GM12864 (cell line): ENCODE results near the gene APOBEC3C.
"Not testable (repeated sequence)": the region's sequence is repeated elsewhere in the genome, so short reads cannot be mapped to it uniquely, and the experiment has no call there.

Source experiments
- DNase-seq: peaks from one replicate; pipeline ENCODE4 v3.0.0-alpha.2; 2011; ENCODE audit warnings: low read depth
- H3K4me3 ChIP-seq: 2 replicates; pipeline ENCODE4 v1.5.1; 2011; ENCODE audit warnings: mild to moderate bottlenecking, low read depth, low read length, control low read depth
- CTCF ChIP-seq: IDR thresholded peaks from 2 replicates; pipeline ENCODE4 v1.5.1; 2011; ENCODE audit warnings: low read depth, mild to moderate bottlenecking, moderate library complexity, low read length, control low read depth, inconsistent platforms; ENCODE audit errors: missing control alignments

APOBEC3C gene

GRCh38 chr22:39028281-39028680 is 14.2 kb downstream of the APOBEC3C start:
- no peak for DNase-seq
- no peak overlapping the region for H3K4me3 ChIP-seq
- no peak for TF ChIP-seq CTCF

GRCh38 chr22:39029227-39029626 is 15.2 kb downstream of the APOBEC3C start:
- no peak for TF ChIP-seq CTCF
- no peak overlapping the region for H3K4me3 ChIP-seq

GRCh38 chr22:39030705-39031104 is 16.6 kb downstream of the APOBEC3C start:
- no peak for DNase-seq
- no peak for TF ChIP-seq CTCF

More at GRCh38 chr22:39029227-39029626, 15.2 kb downstream of the APOBEC3C start:
- DNase-seq, result no peak

GRCh38 chr22:39031434-39032295 is 17.6 kb downstream of the APOBEC3C start:
- not testable (repeated sequence) for DNase-seq, H3K4me3 ChIP-seq

More at GRCh38 chr22:39030705-39031104, 16.6 kb downstream of the APOBEC3C start:
- H3K4me3 ChIP-seq, result no peak overlapping the region

GRCh38 chr22:39037071-39037470 is 23.0 kb downstream of the APOBEC3C start:
- H3K4me3 ChIP-seq, DNase-seq: not testable (repeated sequence)

GRCh38 chr22:39039306-39040126 is 25.5 kb downstream of the APOBEC3C start:
- no peak for DNase-seq
- no peak for TF ChIP-seq CTCF
- no peak overlapping the region; the same call in 1 of the 2 replicates for H3K4me3 ChIP-seq

GRCh38 chr22:39040155-39040537 is 26.1 kb downstream of the APOBEC3C start:
- not testable (repeated sequence) for DNase-seq
- peak overlapping the region; percentile 71 for H3K4me3 ChIP-seq

GRCh38 chr22:39040538-39041296 is 26.7 kb downstream of the APOBEC3C start, which contains the start of gene APOBEC3F:
APOBEC3F (plus strand) TSS chr22:39040864; CDS start chr22:39040961, 97 bp downstream.
- peak within 1 kb of the TSS; percentile 71 for H3K4me3 ChIP-seq
- DNase-seq, result not testable (repeated sequence)
